Caco-2 (cell line): Measurements from ENCODE around the gene NLGN2. TPM values are rescaled to one million over a fixed set of nuclear protein-coding genes. Genes with fewer than 3 reads are reported as not detected.

Source experiments
- BruUV-seq: library from RNA; stranded (reverse); fragments of 400-500 nt; replicated peaks from 2 replicates; lab custom pipeline; 2021; lab: Mats Ljungman, UMichigan
- CTCF ChIA-PET: fragments of 300-600 bp; sonication (Branson Sonifier 250); formaldehyde crosslinking; loops from one replicate; lab custom pipeline; 2022; ENCODE audit warnings: antibody characterized with exemption; lab: Charles Lee
- POLR2A ChIA-PET: fragments of 300-600 bp; sonication (Branson Sonifier 250); formaldehyde crosslinking; loops from one replicate; lab custom pipeline; 2022; ENCODE audit warnings: antibody characterized with exemption; lab: Charles Lee
- DNase-seq, 2 experiments: peaks; one replicate each; pipeline versions ENCODE4 v3.0.0 to v3.0.0-alpha.2; 2020 to 2022
- H3K27me3 ChIP-seq: replicated peaks from 2 replicates; pipeline ENCODE4 v1.6.0; 2011; ENCODE audit warnings: low read length; ENCODE audit not compliant: control insufficient read depth, insufficient read depth
- H3K36me3 ChIP-seq: 2 replicates; pipeline ENCODE4 v1.5.1; 2011; ENCODE audit warnings: low read length; ENCODE audit not compliant: control insufficient read depth, insufficient read depth
- H3K4me1 ChIP-seq: fragments of 250-450 bp; sonication (Bioruptor Pico); 2 replicates; pipeline ENCODE4 v1.5.1; 2020; ENCODE audit warnings: mild to moderate bottlenecking
- H3K4me3 ChIP-seq: 2 replicates; pipeline ENCODE4 v1.5.1; 2011; ENCODE audit warnings: low read depth, mild to moderate bottlenecking, control low read depth, low read length
- H3K9me3 ChIP-seq: fragments of 250-450 bp; sonication (Bioruptor Pico); 2 replicates; pipeline ENCODE4 v1.5.1; 2020; ENCODE audit warnings: mild to moderate bottlenecking, moderate library complexity
- H3K27ac Mint-ChIP-seq: one replicate; pipeline ENCODE4 v1.8.0; 2022; ENCODE audit warnings: mixed read lengths; ENCODE audit not compliant: unreplicated experiment
- H3K27me3 Mint-ChIP-seq: one replicate; pipeline ENCODE4 v1.8.0; 2022; ENCODE audit warnings: mixed read lengths; ENCODE audit not compliant: insufficient read depth, unreplicated experiment
- H3K36me3 Mint-ChIP-seq: one replicate; pipeline ENCODE4 v1.8.0; 2022; ENCODE audit warnings: mild to moderate bottlenecking, mixed read lengths; ENCODE audit not compliant: insufficient read depth, unreplicated experiment
- H3K4me1 Mint-ChIP-seq: one replicate; pipeline ENCODE4 v1.8.0; 2022; ENCODE audit warnings: low read depth, mixed read lengths; ENCODE audit not compliant: unreplicated experiment
- H3K4me3 Mint-ChIP-seq: one replicate; pipeline ENCODE4 v1.8.0; 2022; ENCODE audit warnings: mild to moderate bottlenecking, moderate library complexity, mixed read lengths; ENCODE audit not compliant: unreplicated experiment
- H3K9me3 Mint-ChIP-seq: one replicate; pipeline ENCODE4 v1.8.0; 2022; ENCODE audit warnings: mixed read lengths; ENCODE audit not compliant: unreplicated experiment
- intact Hi-C: fragments of 100-400 bp; cut with micrococcal nuclease; formaldehyde crosslinking; loops from one replicate; pipeline ENCODE4 v1.10.0; 2022; ENCODE audit not compliant: unreplicated experiment
- total RNA-seq: library from RNA; stranded (reverse); gene quantifications from 2 replicates; pipeline ENCODE4 v1.2.3, GENCODE V29; 2022
- TF ChIP-seq, protein P1 (sequence below), 2 experiments: fragments of 200-600 bp in 1 of 2; IDR thresholded peaks; 1 replicate in 1 of 2; 2 replicates in 1 of 2; pipeline versions ENCODE4 v1.5.1 to v1.8.0; 2011 to 2022; ENCODE audit warnings: antibody characterized with exemption in 1 of 2, control low read depth in 1 of 2, inconsistent platforms in 1 of 2, low read depth in 1 of 2, low read length in 1 of 2, mild to moderate bottlenecking in 1 of 2, moderate library complexity in 1 of 2; ENCODE audit not compliant: insufficient read depth in 1 of 2, severe bottlenecking in 1 of 2, unreplicated experiment in 1 of 2

Gene NLGN2
- total RNA-seq, 1 experiment from 2014 or later = 12.6 TPM

DNA sequence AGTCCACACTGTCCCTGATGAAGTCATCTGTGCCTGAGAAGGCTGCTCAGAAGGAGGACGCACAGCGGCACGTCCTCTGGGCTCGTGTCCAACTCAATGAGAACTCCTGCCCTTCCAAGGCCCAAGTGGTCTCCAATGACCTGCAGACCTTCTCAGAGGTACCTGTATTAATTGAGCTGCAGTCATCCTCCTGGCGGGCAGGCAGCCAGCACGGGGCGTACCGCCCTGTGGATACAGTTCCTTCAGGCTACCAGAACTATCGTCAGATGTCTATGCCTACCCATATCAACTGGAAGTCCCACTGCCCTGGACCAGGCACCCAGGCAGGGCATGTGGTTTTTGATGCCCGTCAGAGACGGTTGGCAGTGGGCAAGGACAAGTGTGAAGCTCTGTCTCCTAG lies 24.7 kb downstream of the NLGN2 start:
- Mint-ChIP-seq H3K9me3 (no peaks in the 10 kb centered on the region), H3K27ac (no peak overlapping the region), H3K36me3 (peaks cover 23% of the 10 kb centered on the region), H3K4me1 (no peaks in the 10 kb centered on the region), H3K27me3 (no peaks in the 10 kb centered on the region), H3K4me3 (no peak overlapping the region)
- H3K36me3 ChIP-seq = no peaks in the 10 kb centered on the region
- ChIA-PET CTCF (interaction anchor here (0.6 kb wide), 1 partner anchor 52 kb away, joined by 4 read pairs; the partner anchor contains the start of gene POLR2A), POLR2A (no interaction called here)
- H3K9me3 ChIP-seq = no peaks in the 10 kb centered on the region
- no peaks in the 10 kb centered on the region for H3K27me3 ChIP-seq
- BruUV-seq = no TSS peak
- intact Hi-C loops = no loop called here
- DNase-seq = no peak
- TF ChIP-seq, protein P1, sequence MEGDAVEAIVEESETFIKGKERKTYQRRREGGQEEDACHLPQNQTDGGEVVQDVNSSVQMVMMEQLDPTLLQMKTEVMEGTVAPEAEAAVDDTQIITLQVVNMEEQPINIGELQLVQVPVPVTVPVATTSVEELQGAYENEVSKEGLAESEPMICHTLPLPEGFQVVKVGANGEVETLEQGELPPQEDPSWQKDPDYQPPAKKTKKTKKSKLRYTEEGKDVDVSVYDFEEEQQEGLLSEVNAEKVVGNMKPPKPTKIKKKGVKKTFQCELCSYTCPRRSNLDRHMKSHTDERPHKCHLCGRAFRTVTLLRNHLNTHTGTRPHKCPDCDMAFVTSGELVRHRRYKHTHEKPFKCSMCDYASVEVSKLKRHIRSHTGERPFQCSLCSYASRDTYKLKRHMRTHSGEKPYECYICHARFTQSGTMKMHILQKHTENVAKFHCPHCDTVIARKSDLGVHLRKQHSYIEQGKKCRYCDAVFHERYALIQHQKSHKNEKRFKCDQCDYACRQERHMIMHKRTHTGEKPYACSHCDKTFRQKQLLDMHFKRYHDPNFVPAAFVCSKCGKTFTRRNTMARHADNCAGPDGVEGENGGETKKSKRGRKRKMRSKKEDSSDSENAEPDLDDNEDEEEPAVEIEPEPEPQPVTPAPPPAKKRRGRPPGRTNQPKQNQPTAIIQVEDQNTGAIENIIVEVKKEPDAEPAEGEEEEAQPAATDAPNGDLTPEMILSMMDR (IDR thresholded peaks at IDR 0.05; ENCODE audit: insufficient read depth in 1 of 2, low read depth in 1 of 2, low read length in 1 of 2, severe bottlenecking in 1 of 2, unreplicated experiment in 1 of 2) = no peak
- H3K4me3 ChIP-seq = no peak overlapping the region
- H3K4me1 ChIP-seq = no peaks in the 10 kb centered on the region

DNA sequence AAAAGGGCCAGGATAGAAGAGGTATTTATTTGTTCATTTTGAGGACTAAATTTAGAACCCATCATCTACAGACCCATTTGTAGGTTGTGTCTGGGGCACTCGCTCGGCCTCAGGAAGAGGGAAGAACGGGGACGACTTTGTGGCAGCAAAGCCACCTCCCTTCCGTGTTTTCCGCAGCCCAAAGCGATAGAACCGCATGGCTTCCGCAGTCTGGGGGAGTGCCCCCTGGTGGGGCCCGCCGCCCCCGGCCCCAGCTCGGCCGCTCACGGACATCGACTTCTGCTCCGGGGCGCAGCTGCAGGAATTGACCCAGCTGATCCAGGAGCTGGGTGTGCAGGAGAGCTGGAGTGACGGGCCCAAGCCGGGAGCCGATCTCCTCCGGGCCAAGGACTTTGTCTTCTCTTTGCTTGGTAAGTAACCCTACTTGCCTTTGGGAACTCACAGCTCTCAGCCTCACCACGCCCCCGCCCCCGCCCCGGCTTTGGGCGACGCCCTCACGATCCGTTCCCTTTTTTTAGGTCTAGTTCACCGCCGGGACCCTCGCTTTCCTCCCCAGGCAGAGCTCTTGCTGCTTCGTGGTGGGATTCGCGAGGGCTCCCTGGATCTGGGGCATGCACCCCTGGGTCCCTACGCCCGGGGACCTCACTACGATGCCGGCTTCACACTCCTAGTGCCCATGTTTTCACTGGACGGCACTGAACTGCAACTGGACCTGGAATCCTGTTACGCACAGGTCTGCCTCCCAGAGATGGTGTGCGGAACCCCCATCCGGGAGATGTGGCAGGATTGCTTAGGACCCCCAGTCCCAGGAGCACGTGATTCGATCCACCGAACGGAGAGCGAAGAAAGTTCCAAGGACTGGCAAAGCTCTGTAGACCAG lies 28.3 kb downstream of the NLGN2 start:
- Mint-ChIP-seq H3K4me1 (peaks cover 6% of the 10 kb centered on the region), H3K9me3 (no peaks in the 10 kb centered on the region), H3K27me3 (no peaks in the 10 kb centered on the region), H3K4me3 (peak overlapping the region; percentile 81), H3K36me3 (peaks cover 23% of the 10 kb centered on the region), H3K27ac (peak overlapping the region; percentile 95)
- peak; percentile 48 to 58 for DNase-seq
- peak overlapping the region; percentile 55 for H3K4me3 ChIP-seq
- H3K9me3 ChIP-seq = no peaks in the 10 kb centered on the region
- CTCF ChIA-PET = interaction anchor here (0.6 to 2.9 kb wide), 6 partner anchors 16 to 390 kb away, joined by 3 to 21 read pairs (median 5); partner anchors contain the start of gene TMEM256
- TF ChIP-seq, protein P1 (IDR thresholded peaks at IDR 0.05; ENCODE audit: insufficient read depth in 1 of 2, low read depth in 1 of 2, low read length in 1 of 2, severe bottlenecking in 1 of 2, unreplicated experiment in 1 of 2) = peak in 1 of 2 experiments; percentile 17
- H3K36me3 ChIP-seq = no peaks in the 10 kb centered on the region
- no peaks in the 10 kb centered on the region for H3K4me1 ChIP-seq
- BruUV-seq = TSS peak; percentile 82
- H3K27me3 ChIP-seq = no peaks in the 10 kb centered on the region
- intact Hi-C loops = loop anchor here (1.0 to 5.0 kb wide), 4 partner anchors 32 to 251 kb away; partner anchors contain the start of genes SENP3, TMEM256, TMEM95 and TP53
- POLR2A ChIA-PET = interaction anchor here (0.5 to 2.9 kb wide), 5 partner anchors 32 to 48 kb away, joined by 3 to 38 read pairs (median 5); partner anchors contain the start of genes POLR2A, TMEM256 and ZBTB4
